K562 (cell line): ENCODE results near the gene PCNX2.

Source experiments
- E2F6 ChIP-seq, 2 experiments: IDR thresholded peaks; 2 replicates each; pipeline ENCODE4 v1.6.1; 2011; ENCODE audit warnings: borderline replicate concordance in 1 of 2, control low read depth in 1 of 2, low read depth in 1 of 2, low read length in 1 of 2, mild to moderate bottlenecking in 1 of 2, mixed read lengths in 1 of 2, moderate library complexity in 1 of 2; ENCODE audit not compliant: insufficient read depth in 1 of 2, insufficient read length in 1 of 2, poor library complexity in 1 of 2, severe bottlenecking in 1 of 2; ENCODE audit errors: extremely low read depth in 1 of 2
- HNRNPUL1 ChIP-seq: fragments of 200-400 bp; formaldehyde crosslinking; IDR thresholded peaks from 2 replicates; pipeline ENCODE4 v1.6.1; 2017; ENCODE audit warnings: low read length
- IRF2 ChIP-seq: sonication (generic); formaldehyde crosslinking; IDR thresholded peaks from 2 replicates; pipeline ENCODE4 v1.8.1; 2022; ENCODE audit warnings: mild to moderate bottlenecking, missing genetic modification reagents
- NR2C2 ChIP-seq, 2 experiments: fragments of 200-800 bp in 1 of 2; sonication (Bioruptor generic) in 1 of 2; sonication (generic) in 1 of 2; formaldehyde crosslinking in 1 of 2; IDR thresholded peaks; 2 replicates each; pipeline versions ENCODE4 v1.6.1 to v1.8.0; 2016 to 2022; ENCODE audit warnings: mild to moderate bottlenecking in 1 of 2, missing compliant biosample characterization in 1 of 2, missing genetic modification characterization in 1 of 2, missing genetic modification reagents in 1 of 2
- RBBP5 ChIP-seq: fragments of 200-600 bp; sonication (generic); IDR thresholded peaks from 2 replicates; pipeline ENCODE4 v1.6.1; 2012; ENCODE audit warnings: borderline replicate concordance, mild to moderate bottlenecking, low read length, control low read depth, inconsistent platforms; ENCODE audit not compliant: insufficient read depth, poor library complexity, severe bottlenecking
- RUNX1 ChIP-seq: sonication (generic); IDR thresholded peaks from 2 replicates; pipeline ENCODE4 v1.6.1; 2016; ENCODE audit warnings: antibody characterized with exemption, low read depth
- SIN3A ChIP-seq, 2 experiments: fragments of 150-350 bp in 1 of 2; IDR thresholded peaks; 2 replicates each; pipeline ENCODE4 v1.6.1; 2011 to 2016; ENCODE audit warnings: borderline replicate concordance in 2 of 2, low read depth in 2 of 2, low read length in 2 of 2, mild to moderate bottlenecking in 2 of 2, moderate library complexity in 2 of 2; ENCODE audit not compliant: control insufficient read depth in 1 of 2
- SNRNP70 ChIP-seq: fragments of 200-400 bp; formaldehyde crosslinking; optimal IDR thresholded peaks from 2 replicates; pipeline ENCODE3; 2017; ENCODE audit warnings: low read depth, low read length
- XRCC5 ChIP-seq: fragments of 200-400 bp; formaldehyde crosslinking; IDR thresholded peaks from 2 replicates; pipeline ENCODE4 v1.6.1; 2017; ENCODE audit warnings: low read depth, mild to moderate bottlenecking, low read length
- TF ChIP-seq, protein P1 (sequence below), 3 experiments: IDR thresholded peaks in 2 of 3; conservative IDR thresholded peaks in 1 of 3; 2 replicates each; pipeline ENCODE4 v1.5.1; 2011 to 2012; ENCODE audit warnings: low read length in 3 of 3, mild to moderate bottlenecking in 3 of 3, control low read depth in 2 of 3, improper control_type of control experiment in 1 of 3, inconsistent platforms in 1 of 3, low read depth in 1 of 3, mixed read lengths in 1 of 3, moderate library complexity in 1 of 3; ENCODE audit not compliant: insufficient read depth in 2 of 3

DNA sequence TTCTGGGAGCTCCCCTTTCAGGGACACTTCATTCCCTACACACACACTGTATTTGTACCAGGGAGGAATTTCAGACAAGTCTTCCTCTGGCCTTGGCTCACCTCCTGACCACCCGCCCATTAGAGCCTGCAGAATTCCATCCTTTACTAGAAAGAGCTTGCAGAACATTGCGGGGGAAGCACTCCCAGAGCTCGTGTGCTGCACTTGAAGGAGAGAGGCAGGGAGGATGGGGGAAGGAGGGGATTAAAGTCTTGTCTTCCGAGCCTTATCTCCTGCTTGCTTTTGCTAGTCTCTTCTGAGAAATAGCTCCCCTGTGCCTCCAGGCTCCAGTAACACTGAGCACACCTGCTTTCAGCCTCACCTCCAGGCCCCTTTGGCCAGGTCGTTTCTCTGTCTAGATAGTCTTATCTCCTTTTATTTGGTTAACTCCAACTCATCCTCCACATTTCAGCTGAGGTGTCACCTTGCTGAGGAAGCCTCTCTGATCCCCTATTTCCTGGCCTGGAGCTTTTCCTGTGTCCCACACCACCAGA lies 62.0 kb downstream of the PCNX2 start:
- no peak for TF ChIP-seq SNRNP70
- TF ChIP-seq RUNX1 = no peak
- TF ChIP-seq RBBP5 = no peak
- no peak for TF ChIP-seq E2F6 (IDR thresholded peaks at IDR 0.05; ENCODE audit: borderline replicate concordance in 1 of 2, extremely low read depth in 1 of 2, insufficient read depth in 1 of 2, insufficient read length in 1 of 2, low read depth in 1 of 2, low read length in 1 of 2, poor library complexity in 1 of 2, severe bottlenecking in 1 of 2)
- TF ChIP-seq HNRNPUL1 = no peak
- TF ChIP-seq, protein P1, sequence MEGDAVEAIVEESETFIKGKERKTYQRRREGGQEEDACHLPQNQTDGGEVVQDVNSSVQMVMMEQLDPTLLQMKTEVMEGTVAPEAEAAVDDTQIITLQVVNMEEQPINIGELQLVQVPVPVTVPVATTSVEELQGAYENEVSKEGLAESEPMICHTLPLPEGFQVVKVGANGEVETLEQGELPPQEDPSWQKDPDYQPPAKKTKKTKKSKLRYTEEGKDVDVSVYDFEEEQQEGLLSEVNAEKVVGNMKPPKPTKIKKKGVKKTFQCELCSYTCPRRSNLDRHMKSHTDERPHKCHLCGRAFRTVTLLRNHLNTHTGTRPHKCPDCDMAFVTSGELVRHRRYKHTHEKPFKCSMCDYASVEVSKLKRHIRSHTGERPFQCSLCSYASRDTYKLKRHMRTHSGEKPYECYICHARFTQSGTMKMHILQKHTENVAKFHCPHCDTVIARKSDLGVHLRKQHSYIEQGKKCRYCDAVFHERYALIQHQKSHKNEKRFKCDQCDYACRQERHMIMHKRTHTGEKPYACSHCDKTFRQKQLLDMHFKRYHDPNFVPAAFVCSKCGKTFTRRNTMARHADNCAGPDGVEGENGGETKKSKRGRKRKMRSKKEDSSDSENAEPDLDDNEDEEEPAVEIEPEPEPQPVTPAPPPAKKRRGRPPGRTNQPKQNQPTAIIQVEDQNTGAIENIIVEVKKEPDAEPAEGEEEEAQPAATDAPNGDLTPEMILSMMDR (IDR thresholded peaks at IDR 0.05 in 2 of 3, conservative IDR thresholded peaks at IDR 0.05 in 1 of 3; ENCODE audit: insufficient read depth in 2 of 3, low read depth in 1 of 3, low read length in 3 of 3) = no peak
- TF ChIP-seq IRF2 = no peak
- TF ChIP-seq SIN3A (IDR thresholded peaks at IDR 0.05; ENCODE audit: borderline replicate concordance in 2 of 2, control insufficient read depth in 1 of 2, low read depth in 2 of 2, low read length in 2 of 2) = no peak
- TF ChIP-seq NR2C2 (CRISPR knock-in tag; IDR thresholded peaks at IDR 0.05) = no peak
- no peak for TF ChIP-seq NR2C2 (tag; IDR thresholded peaks at IDR 0.05)
- no peak for TF ChIP-seq XRCC5
